Head of caudate nucleus (tissue), 42 donors: ENCODE results near the gene TRNAU1AP.
A peak's percentile ranks its signal among the peaks of the same experiment; 100 is the strongest.
"Not testable (repeated sequence)": the region's sequence is repeated elsewhere in the genome, so short reads cannot be mapped to it uniquely, and the experiment has no call there.

Experiments used
- DNase-seq, 42 donors: peaks; one replicate each; pipeline versions ENCODE4 v3.0.0 to v3.0.0-alpha.2; 2020 to 2021; ENCODE audit warnings: mixed read lengths in 7 of 42
- intact Hi-C: fragments of 100-400 bp; cut with DNase I; formaldehyde crosslinking; loops from one replicate; pipeline ENCODE4 v1.15.0; 2022

The TRNAU1AP gene

DNA sequence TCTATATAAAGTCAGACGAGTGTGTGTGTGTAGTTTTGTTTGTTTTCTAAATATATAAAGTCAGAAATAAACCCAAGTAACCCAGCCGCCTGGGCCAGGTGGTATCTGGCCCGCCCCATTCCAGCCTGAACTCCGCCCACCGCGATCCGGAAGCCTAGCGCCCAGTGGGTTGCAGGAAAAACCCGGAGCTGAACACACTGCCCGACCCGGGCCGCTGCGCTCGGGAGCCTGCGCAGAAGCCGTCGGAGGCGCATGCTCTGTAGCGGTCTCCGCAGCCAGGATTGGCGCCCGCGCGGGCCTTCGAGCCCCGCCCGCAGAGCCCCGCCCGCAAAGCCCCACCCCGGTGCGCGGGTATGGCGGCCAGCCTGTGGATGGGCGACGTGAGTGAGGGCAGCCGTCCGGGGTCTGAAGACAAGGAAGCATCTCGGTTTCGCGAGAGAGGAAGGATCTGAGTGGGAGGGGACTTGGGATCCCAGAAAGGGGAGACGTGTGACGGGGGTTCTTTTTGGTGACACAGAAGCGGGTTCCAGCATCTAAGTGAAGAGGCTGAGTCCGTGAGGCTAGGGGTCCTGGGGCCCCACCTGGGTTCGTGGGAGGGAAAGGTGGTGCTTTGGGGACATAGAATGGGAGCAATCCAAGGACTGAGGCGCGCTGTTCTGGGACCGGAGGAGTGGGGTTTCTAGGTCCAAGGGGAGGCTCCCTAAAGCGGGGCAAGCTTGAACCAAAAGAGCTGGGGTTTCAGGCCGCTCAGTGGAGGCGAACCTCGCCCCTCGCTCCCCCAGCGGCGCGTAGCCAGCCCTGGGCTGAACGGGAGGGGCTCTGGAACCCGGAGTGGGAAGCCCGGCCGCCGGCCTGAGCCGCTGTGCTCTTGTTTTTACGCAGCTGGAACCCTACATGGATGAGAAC, at the start of gene TRNAU1AP:
TSS of gene TRNAU1AP (plus strand) at position 328 of the 906 bp plus-strand sequence. CDS start at position 354, 26 bp downstream.
- DNase-seq: peak; percentile 87 to 98 (median 94)
- intact Hi-C loops: loop anchor here (5.0 kb wide), 1 partner anchor 36 kb away; no protein-coding TSS in a partner anchor

DNA sequence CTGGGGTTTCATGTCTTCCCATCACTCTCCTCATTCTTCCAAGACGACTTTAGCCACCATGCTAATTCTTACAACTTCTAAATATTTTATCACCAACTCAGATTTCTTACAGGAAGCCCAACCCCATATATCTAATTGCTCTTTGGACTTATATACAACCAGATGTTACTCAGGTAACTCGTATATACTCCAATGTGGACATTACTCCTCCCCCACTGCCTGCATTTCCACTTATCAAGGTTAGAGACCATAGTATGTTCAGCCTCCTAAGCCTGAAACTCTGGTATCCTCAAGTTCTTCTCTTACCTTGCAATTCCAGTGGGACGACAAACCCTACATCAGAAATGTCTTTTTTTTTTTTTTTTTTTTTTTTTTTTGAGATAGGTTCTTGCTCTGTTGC, 49.8 kb upstream of the TRNAU1AP start:
- intact Hi-C loops: no loop called here
- DNase-seq: no peak

GRCh38 chr1:28505406-28506187, 47.3 kb upstream of the TRNAU1AP start, which contains the start of gene RCC1:
RCC1 (plus strand) TSS chr1:28506043; CDS start chr1:28529867, 23,824 bp downstream.
- intact Hi-C loops: loop anchor here (5.0 kb wide), 1 partner anchor 258 kb away; no protein-coding TSS in a partner anchor
- peak; percentile 88 to 97 (median 94) for DNase-seq

DNA sequence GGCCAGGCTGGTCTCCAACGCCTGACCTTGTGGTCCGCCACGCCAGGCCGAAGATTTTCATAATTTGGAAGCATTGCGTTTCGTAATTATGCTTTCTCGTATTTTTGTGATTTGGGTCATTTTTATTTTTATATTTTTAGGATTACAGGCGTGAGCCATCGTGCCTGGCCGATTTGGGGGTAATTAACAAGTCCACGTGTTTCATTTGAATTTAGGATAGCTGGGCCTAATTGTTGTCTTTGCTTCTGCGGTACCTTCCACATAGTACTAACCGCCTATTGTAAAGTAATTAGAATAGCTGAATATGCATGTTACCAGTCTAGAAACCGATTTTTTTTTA, 46.0 kb upstream of the TRNAU1AP start:
- intact Hi-C loops: loop anchor here (5.0 kb wide), 1 partner anchor 260 kb away; no protein-coding TSS in a partner anchor
- no peak for DNase-seq

DNA sequence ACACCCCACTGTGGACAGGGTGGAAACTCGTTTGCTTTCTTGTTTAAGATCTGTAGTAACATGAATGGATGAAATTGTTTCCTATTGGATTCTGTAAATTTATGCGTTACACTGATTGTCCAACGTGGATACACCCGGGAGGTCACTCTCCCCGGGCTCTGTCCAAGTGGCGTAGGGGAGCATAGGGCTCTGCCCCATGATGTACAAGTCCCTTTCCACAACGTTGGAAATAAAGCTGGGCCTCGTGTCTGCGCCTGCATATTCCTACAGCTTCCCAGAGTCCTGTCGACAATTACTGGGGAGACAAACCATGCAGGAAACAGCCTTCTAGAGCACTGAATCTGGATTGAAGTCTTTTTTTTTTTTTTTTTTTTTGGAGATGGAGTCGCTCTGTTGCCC, 45.6 kb upstream of the TRNAU1AP start:
- intact Hi-C loops: loop anchor here (5.0 kb wide), 1 partner anchor 260 kb away; no protein-coding TSS in a partner anchor
- DNase-seq: peak in 1 of 42 donors; percentile 72

- no peak for DNase-seq
- intact Hi-C loops: loop anchor here (5.0 kb wide), 1 partner anchor 261 kb away; no protein-coding TSS in a partner anchor
Observed at GRCh38 chr1:28507646-28508434, 45.0 kb upstream of the TRNAU1AP start.

GRCh38 chr1:28508435-28508754, 44.5 kb upstream of the TRNAU1AP start:
- intact Hi-C loops: loop anchor here (5.0 kb wide), 1 partner anchor 261 kb away; no protein-coding TSS in a partner anchor
- DNase-seq: peak in 1 of 42 donors; percentile 43

DNA sequence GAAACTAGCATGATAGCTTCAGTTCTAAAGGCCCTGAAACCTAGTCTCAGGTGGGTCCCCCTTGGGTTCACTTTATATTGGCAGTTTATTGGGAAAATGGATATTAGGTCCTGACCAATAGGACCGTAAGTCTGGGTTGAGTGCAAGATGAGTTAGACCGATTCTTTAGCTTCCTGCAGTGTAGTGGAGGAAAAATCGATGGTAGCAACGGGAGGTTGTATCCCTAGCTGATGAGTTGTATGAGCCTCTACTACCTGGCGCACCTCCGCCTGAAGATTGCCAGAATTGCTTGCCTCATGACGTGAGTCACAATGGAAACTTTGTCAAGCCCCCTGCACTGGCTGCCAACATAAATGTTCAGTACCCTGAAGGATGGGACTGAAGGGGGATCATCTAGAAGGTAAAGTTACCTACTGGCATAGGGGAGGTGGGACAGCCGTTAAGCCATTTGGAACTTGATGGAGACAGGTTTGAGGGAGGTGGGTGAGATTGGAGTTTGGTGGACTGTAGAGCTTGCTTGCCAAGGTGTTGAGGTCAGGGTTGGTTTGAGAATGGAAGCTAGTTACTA, 43.1 kb upstream of the TRNAU1AP start:
- no peak for DNase-seq
- intact Hi-C loops: loop anchor here (5.0 kb wide), 1 partner anchor 262 kb away; no protein-coding TSS in a partner anchor

GRCh38 chr1:28510273-28510969, 42.5 kb upstream of the TRNAU1AP start:
- intact Hi-C loops: no loop called here
- no peak for DNase-seq

DNA sequence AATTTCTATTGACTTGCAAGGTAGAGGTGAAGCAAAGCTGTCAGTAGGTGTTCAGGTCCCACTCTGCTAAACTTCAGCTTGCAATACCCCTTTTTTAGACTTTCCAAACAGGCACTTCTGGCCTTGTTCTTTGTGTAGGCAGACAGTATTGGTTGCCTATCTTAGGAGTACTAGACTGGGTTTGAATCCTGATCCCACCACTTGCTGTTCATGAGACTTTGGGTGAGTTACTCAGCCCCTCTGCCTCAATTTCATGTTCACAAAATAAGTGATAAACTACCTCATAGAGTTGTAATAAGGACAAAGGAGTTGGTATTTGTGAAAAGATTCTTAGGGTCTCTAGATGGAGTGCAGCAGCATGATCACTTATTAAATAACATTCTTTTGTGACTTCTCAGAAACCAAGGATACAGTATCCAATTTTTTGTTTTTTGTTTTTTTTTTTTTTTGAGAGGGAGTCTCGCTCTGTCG, 41.9 kb upstream of the TRNAU1AP start:
- no peak for DNase-seq
- intact Hi-C loops: no loop called here

GRCh38 chr1:28512058-28512611, 40.8 kb upstream of the TRNAU1AP start:
- intact Hi-C loops: no loop called here
- DNase-seq: no peak

- DNase-seq, intact Hi-C loops: not testable (repeated sequence)
Observed at GRCh38 chr1:28514445-28514933, 38.4 kb upstream of the TRNAU1AP start.

DNA sequence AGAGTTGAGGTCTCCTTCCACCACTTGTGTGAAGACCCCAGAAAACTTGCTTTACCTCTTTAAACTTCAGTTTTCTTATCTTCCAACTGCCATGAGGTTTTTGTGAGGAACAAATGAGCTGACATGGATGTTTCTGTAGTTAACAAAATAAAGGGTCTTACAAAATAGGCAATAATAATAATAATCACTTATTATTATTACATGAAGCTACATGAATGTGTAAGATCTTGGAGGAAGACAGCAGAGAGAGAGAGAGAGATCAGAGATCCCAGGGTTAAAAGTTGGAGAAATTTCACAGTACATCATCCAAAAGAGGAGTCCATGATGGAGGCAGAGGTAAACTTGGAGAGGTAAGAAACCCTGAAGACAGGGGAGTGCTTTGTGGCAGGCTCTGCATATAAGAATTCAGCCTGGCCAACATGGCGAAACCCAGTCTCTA, 36.3 kb upstream of the TRNAU1AP start:
- intact Hi-C loops: loop anchor here (2.0 to 5.0 kb wide), 3 partner anchors 36 to 86 kb away; partner anchors contain the start of gene TRNAU1AP
- no peak for DNase-seq

- intact Hi-C loops: loop anchor here (2.0 to 5.0 kb wide), 3 partner anchors 35 to 85 kb away; partner anchors contain the start of gene TRNAU1AP
- peak in 3 of 42 donors; percentile 4 to 33 (median 23) for DNase-seq
Observed at GRCh38 chr1:28517649-28517999, 35.3 kb upstream of the TRNAU1AP start.

DNA sequence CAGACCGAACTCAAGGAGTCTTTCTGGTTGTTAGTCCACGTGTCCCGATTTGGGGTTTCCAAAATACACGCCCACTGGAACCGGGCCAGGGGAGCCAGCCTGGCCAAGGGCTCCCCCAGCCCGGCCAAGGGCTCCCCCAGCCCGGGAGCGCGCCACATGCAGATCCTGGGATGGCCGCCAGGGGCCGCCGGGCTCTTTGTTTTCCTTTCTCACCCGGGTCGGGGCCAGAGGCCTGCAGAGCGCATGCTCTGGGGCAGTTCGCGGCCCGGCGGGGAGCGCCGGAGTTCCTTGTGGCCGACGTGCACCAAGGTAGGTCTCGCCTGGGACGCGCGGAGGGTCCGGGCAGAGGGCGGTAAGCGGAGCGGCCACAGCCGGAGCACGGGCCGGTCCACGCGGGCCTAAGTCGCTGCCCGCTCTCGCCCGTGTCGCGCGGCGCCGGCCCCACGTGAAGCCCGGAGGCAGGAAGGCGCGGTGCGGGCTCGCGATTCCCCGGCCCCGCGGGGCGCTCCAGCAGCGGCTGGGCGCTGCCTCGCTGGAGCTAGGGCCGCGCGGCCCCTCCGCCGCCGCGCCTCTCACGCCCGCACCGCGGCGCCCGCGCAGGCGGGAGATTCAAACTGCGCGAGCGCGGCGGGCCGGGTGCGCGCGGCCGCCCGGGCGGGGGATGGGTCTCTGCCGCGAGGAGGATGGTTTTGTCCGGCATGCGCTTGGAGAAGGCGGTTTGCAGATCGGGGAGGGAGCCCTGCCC, 34.7 kb upstream of the TRNAU1AP start:
- DNase-seq: peak; percentile 77 to 96 (median 89)
- intact Hi-C loops: loop anchor here (2.0 to 5.0 kb wide), 3 partner anchors 34 to 85 kb away; partner anchors contain the start of gene TRNAU1AP

DNA sequence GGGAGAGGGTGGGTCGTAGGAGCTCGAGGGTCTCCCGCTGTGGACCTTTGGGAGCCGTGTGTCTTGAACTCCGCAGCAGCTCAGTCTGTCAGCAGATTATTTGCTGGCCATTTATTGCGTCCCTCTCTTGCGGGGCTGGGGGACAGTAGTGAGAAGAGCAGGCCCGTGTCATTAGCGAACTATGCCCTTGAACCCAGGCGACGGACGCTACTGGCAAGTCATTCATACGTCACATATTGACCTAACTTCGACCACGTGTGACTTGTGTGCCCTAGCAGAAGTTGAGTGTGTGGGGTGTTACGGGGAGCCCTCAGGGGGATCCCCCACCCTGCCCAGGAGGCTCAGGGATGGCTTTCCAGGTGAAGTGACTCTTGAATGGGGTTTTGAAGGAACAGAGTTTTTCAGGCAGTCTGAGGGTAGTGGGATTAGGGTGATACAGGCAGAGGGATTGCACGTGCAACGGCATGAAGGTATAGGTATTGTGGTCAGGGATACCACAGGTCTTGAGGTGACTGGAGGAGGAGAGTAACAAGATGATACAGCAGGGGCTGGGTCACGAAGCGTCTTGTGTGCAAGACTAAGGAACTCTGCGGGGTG, 34.0 kb upstream of the TRNAU1AP start:
- intact Hi-C loops: loop anchor here (5.0 kb wide), 2 partner anchors 33 to 63 kb away; partner anchors contain the start of gene TRNAU1AP
- DNase-seq: no peak
